Measurements from ENCODE around the gene MAPK7.

MAPK7 gene

GRCh38 chr17:19401321-19402010 is 23.2 kb downstream of the MAPK7 start:
- DNase-seq (ENCODE audit: low spot score) = no peak

- DNase-seq (ENCODE audit: low spot score) = no peak
Observed at GRCh38 chr17:19402171-19402570, 23.9 kb downstream of the MAPK7 start.

GRCh38 chr17:19403021-19403420 is 24.7 kb downstream of the MAPK7 start:
- no peak for DNase-seq (ENCODE audit: low spot score)

- no peak for DNase-seq (ENCODE audit: low spot score)
Observed at GRCh38 chr17:19404264-19404663, 26.0 kb downstream of the MAPK7 start.

- no peak for DNase-seq (ENCODE audit: low spot score)
Observed at GRCh38 chr17:19405114-19405513, 26.8 kb downstream of the MAPK7 start.

- no peak for DNase-seq (ENCODE audit: low spot score)
Observed at GRCh38 chr17:19407601-19408345, 29.5 kb downstream of the MAPK7 start.

- no peak for DNase-seq (ENCODE audit: low spot score)
Observed at GRCh38 chr17:19408346-19408710, 30.0 kb downstream of the MAPK7 start.

GRCh38 chr17:19409066-19409465 is 30.8 kb downstream of the MAPK7 start:
- no peak for DNase-seq (ENCODE audit: low spot score)

- no peak for DNase-seq (ENCODE audit: low spot score)
Observed at GRCh38 chr17:19409509-19409908, 31.2 kb downstream of the MAPK7 start.

- DNase-seq (ENCODE audit: low spot score) = no peak
Observed at GRCh38 chr17:19410091-19410490, 31.8 kb downstream of the MAPK7 start.

GRCh38 chr17:19410875-19411620 is 32.8 kb downstream of the MAPK7 start, which contains the start of gene RNF112:
RNF112 (plus strand) TSS chr17:19411232; CDS start chr17:19411409, 177 bp downstream.
- no peak for DNase-seq (ENCODE audit: low spot score)

- DNase-seq (ENCODE audit: low spot score) = no peak
Observed at GRCh38 chr17:19411631-19412030, 33.3 kb downstream of the MAPK7 start.

GRCh38 chr17:19412510-19412909 is 34.2 kb downstream of the MAPK7 start:
- DNase-seq (ENCODE audit: low spot score) = no peak

- no peak for DNase-seq (ENCODE audit: low spot score)
Observed at GRCh38 chr17:19412984-19413383, 34.7 kb downstream of the MAPK7 start.

GRCh38 chr17:19413761-19414160 is 35.5 kb downstream of the MAPK7 start:
- no peak for DNase-seq (ENCODE audit: low spot score)

GRCh38 chr17:19414396-19415280 is 36.3 kb downstream of the MAPK7 start:
- no peak for DNase-seq (ENCODE audit: low spot score)

- DNase-seq (ENCODE audit: low spot score) = no peak
Observed at GRCh38 chr17:19415311-19415710, 37.0 kb downstream of the MAPK7 start.

GRCh38 chr17:19415806-19416775 is 37.8 kb downstream of the MAPK7 start:
- no peak for DNase-seq (ENCODE audit: low spot score)

- DNase-seq (ENCODE audit: low spot score) = no peak
Observed at GRCh38 chr17:19417611-19418010, 39.3 kb downstream of the MAPK7 start.

- DNase-seq (ENCODE audit: low spot score) = no peak
Observed at GRCh38 chr17:19418251-19418992, 40.1 kb downstream of the MAPK7 start.
